ENCODE data around the gene PBX1.

PBX1 gene

DNA sequence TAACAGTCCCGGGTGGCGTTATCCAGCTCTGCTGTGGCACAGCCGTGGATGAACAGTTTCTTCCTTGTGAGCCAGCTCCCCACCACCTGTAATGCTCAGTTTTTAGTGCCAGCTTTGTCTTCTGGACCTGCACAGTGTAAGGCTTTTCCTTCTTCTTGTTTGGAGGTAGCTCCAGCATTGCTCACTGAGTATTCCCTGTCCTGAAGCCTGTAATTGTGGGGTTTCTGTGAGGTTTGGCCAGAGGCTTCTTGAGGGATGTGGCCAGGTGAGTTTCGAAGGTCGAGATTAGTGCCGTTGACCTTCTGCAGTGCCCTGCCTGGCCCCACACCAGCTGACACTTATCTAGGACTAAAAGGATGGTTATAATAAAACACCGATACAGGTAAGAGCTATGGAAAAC, 75.0 kb downstream of the PBX1 start:
- no peak for TF ChIP-seq EZH2phosphoT487 (IDR thresholded peaks at IDR 0.05; ENCODE audit: low read depth)
- TF ChIP-seq, protein P1, sequence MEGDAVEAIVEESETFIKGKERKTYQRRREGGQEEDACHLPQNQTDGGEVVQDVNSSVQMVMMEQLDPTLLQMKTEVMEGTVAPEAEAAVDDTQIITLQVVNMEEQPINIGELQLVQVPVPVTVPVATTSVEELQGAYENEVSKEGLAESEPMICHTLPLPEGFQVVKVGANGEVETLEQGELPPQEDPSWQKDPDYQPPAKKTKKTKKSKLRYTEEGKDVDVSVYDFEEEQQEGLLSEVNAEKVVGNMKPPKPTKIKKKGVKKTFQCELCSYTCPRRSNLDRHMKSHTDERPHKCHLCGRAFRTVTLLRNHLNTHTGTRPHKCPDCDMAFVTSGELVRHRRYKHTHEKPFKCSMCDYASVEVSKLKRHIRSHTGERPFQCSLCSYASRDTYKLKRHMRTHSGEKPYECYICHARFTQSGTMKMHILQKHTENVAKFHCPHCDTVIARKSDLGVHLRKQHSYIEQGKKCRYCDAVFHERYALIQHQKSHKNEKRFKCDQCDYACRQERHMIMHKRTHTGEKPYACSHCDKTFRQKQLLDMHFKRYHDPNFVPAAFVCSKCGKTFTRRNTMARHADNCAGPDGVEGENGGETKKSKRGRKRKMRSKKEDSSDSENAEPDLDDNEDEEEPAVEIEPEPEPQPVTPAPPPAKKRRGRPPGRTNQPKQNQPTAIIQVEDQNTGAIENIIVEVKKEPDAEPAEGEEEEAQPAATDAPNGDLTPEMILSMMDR (IDR thresholded peaks at IDR 0.05; ENCODE audit: low read depth, low read length), result no peak
- H3K4me2 ChIP-seq (ENCODE audit: low read length), result no peak overlapping the region
- H3K27me3 ChIP-seq (ENCODE audit: low read depth, low read length), result peaks cover 5% of the 10 kb centered on the region
- no peak overlapping the region for H3K27ac ChIP-seq (ENCODE audit: low read length)
- no peak overlapping the region for H2AFZ ChIP-seq (ENCODE audit: low read depth, low read length)
- no peaks in the 10 kb centered on the region for H4K20me1 ChIP-seq (ENCODE audit: insufficient read depth, low read length)
- no peaks in the 10 kb centered on the region for H3K9me3 ChIP-seq (ENCODE audit: insufficient read depth, low read length)
- H3K79me2 ChIP-seq (ENCODE audit: low read length), result no peaks in the 10 kb centered on the region
- H3K36me3 ChIP-seq (replicated peaks; ENCODE audit: low read depth, low read length), result no peaks in the 10 kb centered on the region
- H3K4me3 ChIP-seq (ENCODE audit: low read length), result no peak overlapping the region
- H3K4me1 ChIP-seq (ENCODE audit: low read length), result no peaks in the 10 kb centered on the region
- H3K9ac ChIP-seq (ENCODE audit: low read length), result no peak overlapping the region

DNA sequence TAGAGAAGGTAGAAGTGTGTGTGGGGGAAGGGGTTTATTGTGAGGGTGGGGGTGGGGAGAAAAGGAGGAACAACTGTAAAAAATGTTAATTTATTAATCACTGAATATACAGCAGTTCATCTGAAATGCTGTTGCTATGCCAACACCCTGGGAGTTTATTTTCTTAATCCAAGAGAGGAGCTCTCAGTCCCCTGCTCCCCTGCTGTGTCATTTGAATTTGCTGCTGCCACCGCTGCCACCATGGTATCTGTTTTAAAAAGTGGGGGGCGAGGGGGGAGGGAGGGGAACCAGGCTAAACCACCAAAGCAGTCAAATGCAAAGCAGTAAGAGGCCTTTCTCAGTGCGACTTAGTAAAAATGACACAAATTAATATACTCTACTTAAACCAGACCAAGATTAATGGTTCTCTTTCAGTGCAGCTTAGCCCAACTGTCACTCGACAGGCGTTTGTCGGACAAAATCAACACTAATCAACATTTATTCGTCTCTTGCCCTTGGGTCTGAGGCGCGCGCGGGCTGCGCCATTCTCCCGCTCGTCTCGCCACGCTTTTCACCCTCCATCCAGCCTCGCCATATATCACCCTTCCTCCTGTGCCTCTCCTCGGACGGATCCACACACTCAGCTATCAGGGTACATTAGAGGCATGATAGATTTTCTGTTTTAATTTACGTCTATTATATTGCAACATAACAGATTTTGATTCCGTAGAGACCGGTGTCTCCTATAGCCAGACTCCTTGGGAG, 76.2 kb downstream of the PBX1 start:
- Histone ChIP-seq H3K4me2 (ENCODE audit: low read length) (no peak overlapping the region), H3K79me2 (ENCODE audit: low read length) (no peaks in the 10 kb centered on the region), H3K9ac (ENCODE audit: low read length) (no peak overlapping the region), H3K9me3 (ENCODE audit: insufficient read depth, low read length) (no peaks in the 10 kb centered on the region), H3K4me3 (ENCODE audit: low read length) (no peak overlapping the region), H4K20me1 (ENCODE audit: insufficient read depth, low read length) (no peaks in the 10 kb centered on the region), H2AFZ (ENCODE audit: low read depth, low read length) (no peak overlapping the region), H3K36me3 (replicated peaks; ENCODE audit: low read depth, low read length) (no peaks in the 10 kb centered on the region), H3K27ac (ENCODE audit: low read length) (no peak overlapping the region), H3K4me1 (ENCODE audit: low read length) (no peaks in the 10 kb centered on the region), H3K27me3 (ENCODE audit: low read depth, low read length) (peaks cover 5% of the 10 kb centered on the region)
- TF ChIP-seq EZH2phosphoT487 (IDR thresholded peaks at IDR 0.05; ENCODE audit: low read depth), result no peak
- TF ChIP-seq, protein P1 (IDR thresholded peaks at IDR 0.05; ENCODE audit: low read depth, low read length), result no peak

DNA sequence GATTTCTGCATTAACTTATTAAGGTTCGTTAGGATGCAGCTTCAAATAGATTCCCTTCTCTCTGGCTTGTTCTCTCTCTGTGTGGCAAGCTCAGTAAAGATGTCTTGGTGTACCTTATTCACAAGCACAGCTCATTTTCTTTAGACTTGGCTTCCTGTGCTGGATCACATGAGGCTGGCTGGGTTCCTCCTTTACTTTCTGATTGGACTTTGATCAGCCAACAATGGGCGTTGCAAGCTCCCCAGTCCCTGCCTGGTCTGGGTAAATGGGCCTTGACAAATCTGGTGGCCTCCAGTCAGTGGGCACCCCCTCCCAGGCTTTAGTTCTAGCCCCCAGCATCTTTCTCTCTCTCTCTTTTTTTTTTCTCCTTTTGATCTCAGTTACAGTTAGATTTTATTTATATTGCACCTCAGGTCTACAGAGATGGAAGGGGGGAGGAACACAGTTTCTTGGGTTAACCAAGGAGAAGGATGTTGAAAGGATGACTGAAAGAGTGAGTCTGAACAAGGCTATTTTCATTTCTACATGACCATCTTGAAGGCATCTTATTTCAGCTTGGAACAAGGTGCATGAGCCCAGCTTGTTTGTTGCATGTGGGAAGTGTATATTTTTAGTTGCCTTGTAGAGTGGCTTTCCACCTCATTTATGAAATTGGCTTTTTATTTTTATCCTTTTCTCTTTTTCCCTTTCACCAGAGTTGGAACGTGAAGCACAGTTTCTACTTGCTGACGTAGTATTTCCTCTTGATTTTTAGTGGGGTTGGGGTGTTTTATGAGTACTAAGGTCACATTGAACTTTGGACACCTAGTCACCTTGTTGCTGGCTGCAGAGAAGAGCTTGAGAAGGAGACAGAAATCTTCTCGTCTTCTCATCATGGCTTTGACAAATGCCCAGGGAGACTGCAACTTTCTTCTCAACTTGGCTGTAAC, 77.1 kb downstream of the PBX1 start:
- no peak overlapping the region for H3K9ac ChIP-seq (ENCODE audit: low read length)
- H3K79me2 ChIP-seq (ENCODE audit: low read length), result no peaks in the 10 kb centered on the region
- H3K27ac ChIP-seq (ENCODE audit: low read length), result no peak overlapping the region
- H4K20me1 ChIP-seq (ENCODE audit: insufficient read depth, low read length), result no peaks in the 10 kb centered on the region
- no peaks in the 10 kb centered on the region for H3K9me3 ChIP-seq (ENCODE audit: insufficient read depth, low read length)
- no peak overlapping the region for H2AFZ ChIP-seq (ENCODE audit: low read depth, low read length)
- H3K4me2 ChIP-seq (ENCODE audit: low read length), result no peak overlapping the region
- H3K4me3 ChIP-seq (ENCODE audit: low read length), result no peak overlapping the region
- H3K27me3 ChIP-seq (ENCODE audit: low read depth, low read length), result peaks cover under 1% of the 10 kb centered on the region; the same call in 1 of the 2 replicates
- no peaks in the 10 kb centered on the region for H3K4me1 ChIP-seq (ENCODE audit: low read length)
- H3K36me3 ChIP-seq (replicated peaks; ENCODE audit: low read depth, low read length), result no peaks in the 10 kb centered on the region
- TF ChIP-seq, protein P1 (IDR thresholded peaks at IDR 0.05; ENCODE audit: low read depth, low read length), result no peak
- no peak for TF ChIP-seq EZH2phosphoT487 (IDR thresholded peaks at IDR 0.05; ENCODE audit: low read depth)

DNA sequence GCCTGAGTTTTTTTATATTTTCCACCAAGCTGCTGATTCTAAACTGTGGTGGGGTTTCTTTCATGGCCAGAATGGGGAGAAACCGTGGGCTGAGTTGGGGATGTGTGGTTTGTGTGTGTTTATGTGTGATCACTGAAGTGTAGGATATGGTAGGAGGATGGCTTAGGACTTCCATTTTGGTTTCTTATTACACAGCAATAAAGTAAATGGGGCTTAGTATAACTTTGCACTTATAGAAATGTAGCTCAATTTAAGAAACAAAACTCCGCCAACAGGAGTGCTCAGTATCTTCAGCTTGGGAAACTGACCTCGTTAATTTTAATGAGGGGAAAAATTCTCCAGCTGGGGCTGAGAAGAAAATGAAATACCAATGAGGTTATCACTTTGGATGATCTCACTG, 77.8 kb downstream of the PBX1 start:
- no peaks in the 10 kb centered on the region for H3K79me2 ChIP-seq (ENCODE audit: low read length)
- no peak overlapping the region for H3K27ac ChIP-seq (ENCODE audit: low read length)
- H3K27me3 ChIP-seq (ENCODE audit: low read depth, low read length), result no peaks in the 10 kb centered on the region; the same call in 1 of the 2 replicates
- H3K4me1 ChIP-seq (ENCODE audit: low read length), result no peaks in the 10 kb centered on the region
- H3K9me3 ChIP-seq (ENCODE audit: insufficient read depth, low read length), result no peaks in the 10 kb centered on the region
- TF ChIP-seq, protein P1 (IDR thresholded peaks at IDR 0.05; ENCODE audit: low read depth, low read length), result no peak
- no peak for TF ChIP-seq EZH2phosphoT487 (IDR thresholded peaks at IDR 0.05; ENCODE audit: low read depth)
- no peak overlapping the region for H3K4me2 ChIP-seq (ENCODE audit: low read length)
- H2AFZ ChIP-seq (ENCODE audit: low read depth, low read length), result no peak overlapping the region
- H3K4me3 ChIP-seq (ENCODE audit: low read length), result no peak overlapping the region
- H4K20me1 ChIP-seq (ENCODE audit: insufficient read depth, low read length), result no peaks in the 10 kb centered on the region
- H3K36me3 ChIP-seq (replicated peaks; ENCODE audit: low read depth, low read length), result no peaks in the 10 kb centered on the region
- no peak overlapping the region for H3K9ac ChIP-seq (ENCODE audit: low read length)

Measured in OCI-LY3 (cell line).